ENCODE measurements around the gene AKAP1. TPM values are rescaled to one million over a fixed set of nuclear protein-coding genes. Genes with fewer than 3 reads are reported as not detected.

AKAP1 gene
- total and polyA plus RNA-seq, 3 donors from 2014 or later = 73.0 to 304 (median 224) TPM

GRCh38 chr17:57130708-57131461, 45.8 kb downstream of the AKAP1 start:
- WGBS, 2 donors = 31 to 34% methylated on average over 14 to 16 of the region's 16 CpGs
- TF ChIP-seq, protein P1, sequence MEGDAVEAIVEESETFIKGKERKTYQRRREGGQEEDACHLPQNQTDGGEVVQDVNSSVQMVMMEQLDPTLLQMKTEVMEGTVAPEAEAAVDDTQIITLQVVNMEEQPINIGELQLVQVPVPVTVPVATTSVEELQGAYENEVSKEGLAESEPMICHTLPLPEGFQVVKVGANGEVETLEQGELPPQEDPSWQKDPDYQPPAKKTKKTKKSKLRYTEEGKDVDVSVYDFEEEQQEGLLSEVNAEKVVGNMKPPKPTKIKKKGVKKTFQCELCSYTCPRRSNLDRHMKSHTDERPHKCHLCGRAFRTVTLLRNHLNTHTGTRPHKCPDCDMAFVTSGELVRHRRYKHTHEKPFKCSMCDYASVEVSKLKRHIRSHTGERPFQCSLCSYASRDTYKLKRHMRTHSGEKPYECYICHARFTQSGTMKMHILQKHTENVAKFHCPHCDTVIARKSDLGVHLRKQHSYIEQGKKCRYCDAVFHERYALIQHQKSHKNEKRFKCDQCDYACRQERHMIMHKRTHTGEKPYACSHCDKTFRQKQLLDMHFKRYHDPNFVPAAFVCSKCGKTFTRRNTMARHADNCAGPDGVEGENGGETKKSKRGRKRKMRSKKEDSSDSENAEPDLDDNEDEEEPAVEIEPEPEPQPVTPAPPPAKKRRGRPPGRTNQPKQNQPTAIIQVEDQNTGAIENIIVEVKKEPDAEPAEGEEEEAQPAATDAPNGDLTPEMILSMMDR (IDR thresholded peaks at IDR 0.05) = peak; percentile 55 to 90 (median 79)
- no peak for TF ChIP-seq POLR2A (IDR thresholded peaks at IDR 0.05)
- peak; percentile 96 for DNase-seq

DNA sequence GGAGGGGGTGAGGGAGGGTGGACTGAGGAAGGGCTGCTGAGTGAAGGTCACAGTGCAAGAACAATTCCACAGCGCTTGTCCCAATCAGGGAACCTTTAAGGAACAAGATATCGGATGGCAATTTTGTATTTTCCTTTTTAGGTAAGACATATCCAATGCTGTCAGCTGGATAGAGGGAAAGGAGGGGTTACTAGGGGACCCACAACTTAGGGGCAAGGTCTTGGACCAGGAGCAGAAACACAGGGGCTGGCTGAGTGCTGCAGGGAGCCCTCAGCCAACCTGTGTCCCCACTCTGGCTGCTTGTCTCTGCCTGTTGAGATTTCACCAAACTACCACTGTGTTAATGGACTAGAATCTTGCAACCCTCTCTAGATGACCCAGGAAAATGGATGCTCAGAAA, 47.6 kb downstream of the AKAP1 start:
- Histone ChIP-seq H3K36me3 (ENCODE audit: low read depth, missing control alignments) (no peaks in the 10 kb centered on the region), H3K4me1 (peaks cover 3% of the 10 kb centered on the region), H3K4me3 (no peak overlapping the region), H3K27ac (no peak overlapping the region), H3K27me3 (no peaks in the 10 kb centered on the region), H3K9me3 (no peaks in the 10 kb centered on the region)
- no peak for TF ChIP-seq POLR2A (IDR thresholded peaks at IDR 0.05)
- TF ChIP-seq, protein P1 (IDR thresholded peaks at IDR 0.05) = no peak
- 56 to 72% methylated on average over 2 of the region's 2 CpGs for WGBS, 2 donors
- intact Hi-C loops (cut with DNase I; ENCODE audit: low total_unique reads) = no loop called here
- no peak for DNase-seq

More at GRCh38 chr17:57130708-57131461, 45.8 kb downstream of the AKAP1 start:
- no peaks in the 10 kb centered on the region for H3K9me3 ChIP-seq
- no peaks in the 10 kb centered on the region for H3K27me3 ChIP-seq
- no peak overlapping the region for H3K4me3 ChIP-seq
- intact Hi-C loops (cut with DNase I; ENCODE audit: low total_unique reads) = no loop called here
- no peak overlapping the region for H3K27ac ChIP-seq
- peaks cover 3% of the 10 kb centered on the region for H3K4me1 ChIP-seq
- H3K36me3 ChIP-seq (ENCODE audit: low read depth, missing control alignments) = no peaks in the 10 kb centered on the region

DNA sequence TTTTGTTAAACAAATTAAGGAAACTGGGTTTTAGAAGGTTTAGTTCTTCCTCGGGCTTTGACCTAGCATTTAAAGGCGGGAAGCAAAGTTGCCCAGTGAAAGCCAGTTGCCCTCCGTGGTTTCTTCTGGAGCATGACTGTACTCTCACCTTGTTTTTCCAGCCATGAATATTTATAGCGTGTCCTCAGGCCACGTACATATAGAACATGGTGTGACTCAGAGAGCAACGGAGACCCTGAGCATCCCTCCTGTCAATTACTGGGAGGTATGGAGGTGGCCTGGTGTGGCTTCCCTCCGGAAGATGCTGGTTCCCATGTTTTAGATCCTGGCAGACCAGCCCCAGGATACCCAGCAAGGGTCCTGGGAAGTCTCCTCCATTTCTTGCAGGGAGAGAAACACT, 48.4 kb downstream of the AKAP1 start:
- no peak overlapping the region for H3K4me3 ChIP-seq
- no peaks in the 10 kb centered on the region for H3K36me3 ChIP-seq (ENCODE audit: low read depth, missing control alignments)
- peaks cover 3% of the 10 kb centered on the region for H3K4me1 ChIP-seq
- intact Hi-C loops (cut with DNase I; ENCODE audit: low total_unique reads) = no loop called here
- no peak for DNase-seq
- no peak overlapping the region for H3K27ac ChIP-seq
- H3K9me3 ChIP-seq = no peaks in the 10 kb centered on the region
- WGBS, 2 donors = 93 to 95% methylated on average over 7 of the region's 7 CpGs
- no peaks in the 10 kb centered on the region for H3K27me3 ChIP-seq
- TF ChIP-seq POLR2A (IDR thresholded peaks at IDR 0.05) = no peak
- TF ChIP-seq, protein P1 (IDR thresholded peaks at IDR 0.05) = no peak

GRCh38 chr17:57135026-57135788, 50.2 kb downstream of the AKAP1 start:
- no peaks in the 10 kb centered on the region for H3K27me3 ChIP-seq
- H3K9me3 ChIP-seq = no peaks in the 10 kb centered on the region
- 75 to 76% methylated on average over 12 to 13 of the region's 13 CpGs for WGBS, 2 donors
- no peak for DNase-seq
- H3K27ac ChIP-seq = no peak overlapping the region
- H3K36me3 ChIP-seq (ENCODE audit: low read depth, missing control alignments) = no peaks in the 10 kb centered on the region
- H3K4me3 ChIP-seq = peak overlapping the region in 1 of 2 donors; percentile 29
- H3K4me1 ChIP-seq = peaks cover 3% of the 10 kb centered on the region
- intact Hi-C loops (cut with DNase I; ENCODE audit: low total_unique reads) = no loop called here
- TF ChIP-seq POLR2A (IDR thresholded peaks at IDR 0.05) = no peak
- TF ChIP-seq, protein P1 (IDR thresholded peaks at IDR 0.05) = no peak
